GM23338 (cell line): Measurements from ENCODE around the gene BZW2. TPM values are rescaled to one million over a fixed set of nuclear protein-coding genes. Genes with fewer than 3 reads are reported as not detected.

Experiments used
- ATAC-seq: fragments of 200-7000 bp; cut with Tn5 transposase; 3 replicates; pipeline ENCODE4 v1.9.1; 2020
- DNase-seq: peaks from one replicate; pipeline ENCODE4 v3.0.0-alpha.2; 2015; ENCODE audit warnings: low spot score
- H2AFZ ChIP-seq: fragments of 200-600 bp; sonication (generic); 2 replicates; pipeline ENCODE4 v1.8.0; 2016; ENCODE audit warnings: antibody characterized with exemption, mild to moderate bottlenecking, moderate library complexity
- H3F3A ChIP-seq: fragments of 200-600 bp; sonication (generic); replicated peaks from 2 replicates; pipeline ENCODE4 v1.8.0; 2017; ENCODE audit warnings: antibody characterized with exemption, mixed run types, low read depth
- H3K27ac ChIP-seq: fragments of 200-600 bp; sonication (generic); 2 replicates; pipeline ENCODE4 v1.6.1; 2016; ENCODE audit warnings: low read depth
- H3K27me3 ChIP-seq: fragments of 200-600 bp; sonication (generic); 2 replicates; pipeline ENCODE4 v1.8.0; 2016; ENCODE audit warnings: mild to moderate bottlenecking, mixed run types, moderate library complexity; ENCODE audit not compliant: insufficient read depth
- H3K36me3 ChIP-seq: fragments of 200-600 bp; sonication (generic); 2 replicates; pipeline ENCODE4 v1.8.0; 2016; ENCODE audit warnings: mild to moderate bottlenecking; ENCODE audit not compliant: insufficient read depth
- H3K4me1 ChIP-seq: fragments of 200-600 bp; sonication (generic); 2 replicates; pipeline ENCODE4 v1.8.0; 2016; ENCODE audit warnings: mild to moderate bottlenecking, moderate library complexity; ENCODE audit not compliant: insufficient read depth
- H3K4me2 ChIP-seq: fragments of 200-600 bp; sonication (generic); 2 replicates; pipeline ENCODE4 v1.7.1; 2017; ENCODE audit warnings: mixed run types
- H3K4me3 ChIP-seq: fragments of 200-600 bp; sonication (generic); 2 replicates; pipeline ENCODE4 v1.6.1; 2016; ENCODE audit warnings: mixed run types
- H3K79me2 ChIP-seq: fragments of 200-600 bp; sonication (generic); replicated peaks from 2 replicates; pipeline ENCODE4 v1.8.0; 2017; ENCODE audit warnings: mild to moderate bottlenecking; ENCODE audit not compliant: insufficient read depth
- H3K9me2 ChIP-seq: fragments of 200-600 bp; sonication (generic); 2 replicates; pipeline ENCODE4 v1.8.0; 2017; ENCODE audit not compliant: insufficient read depth
- H4K20me1 ChIP-seq: fragments of 200-600 bp; sonication (generic); replicated peaks from 2 replicates; pipeline ENCODE4 v1.8.0; 2017; ENCODE audit warnings: mild to moderate bottlenecking; ENCODE audit not compliant: insufficient read depth
- H3K27ac Mint-ChIP-seq: 2 replicates; pipeline ENCODE4 v1.8.0; 2020; ENCODE audit warnings: inconsistent platforms, mild to moderate bottlenecking, moderate library complexity, mixed read lengths
- H3K27me3 Mint-ChIP-seq: 3 replicates; pipeline ENCODE4 v1.8.0; 2022; ENCODE audit warnings: low read depth, mild to moderate bottlenecking, moderate library complexity, mixed read lengths, inconsistent platforms; ENCODE audit not compliant: insufficient read depth, poor library complexity
- H3K36me3 Mint-ChIP-seq: 3 replicates; pipeline ENCODE4 v1.8.0; 2021; ENCODE audit warnings: low read depth, mild to moderate bottlenecking, inconsistent platforms, moderate library complexity, mixed read lengths
- H3K4me1 Mint-ChIP-seq: 3 replicates; pipeline ENCODE4 v1.8.0; 2020; ENCODE audit warnings: mild to moderate bottlenecking, inconsistent platforms, mixed read lengths
- H3K4me3 Mint-ChIP-seq: 3 replicates; pipeline ENCODE4 v1.8.0; 2021; ENCODE audit warnings: moderate library complexity, mild to moderate bottlenecking, inconsistent platforms, mixed read lengths
- H3K9me3 Mint-ChIP-seq: 3 replicates; pipeline ENCODE4 v1.8.0; 2020; ENCODE audit warnings: moderate library complexity, mild to moderate bottlenecking, inconsistent platforms, mixed read lengths
- CREB1 ChIP-seq: fragments of 250-450 bp; sonication (Bioruptor Pico); IDR thresholded peaks from 2 replicates; pipeline ENCODE4 v1.5.0; 2020; ENCODE audit warnings: low read depth, mild to moderate bottlenecking, moderate library complexity
- CTCF ChIP-seq, 2 experiments: fragments of 200-600 bp in 1 of 2; sonication (generic) in 1 of 2; conservative IDR thresholded peaks; 2 replicates each; pipeline versions ENCODE4 v1.5.1 to v1.6.1; 2016 to 2017; ENCODE audit warnings: antibody characterized with exemption in 2 of 2, low read depth in 2 of 2, mild to moderate bottlenecking in 2 of 2, moderate library complexity in 1 of 2
- EZH2 ChIP-seq: fragments of 200-600 bp; sonication (generic); IDR thresholded peaks from one replicate; pipeline ENCODE4 v1.8.0; 2017; ENCODE audit warnings: antibody characterized with exemption, mild to moderate bottlenecking, low read depth; ENCODE audit not compliant: unreplicated experiment
- JUNB ChIP-seq: IDR thresholded peaks from one replicate; pipeline ENCODE4 v1.6.1; 2016; ENCODE audit warnings: antibody characterized with exemption; ENCODE audit not compliant: unreplicated experiment
- POLR2AphosphoS5 ChIP-seq: IDR thresholded peaks from 2 replicates; pipeline ENCODE4 v1.6.1; 2016; ENCODE audit warnings: antibody characterized with exemption, low read depth
- STAT1 ChIP-seq: IDR thresholded peaks from one replicate; pipeline ENCODE4 v1.6.1; 2016; ENCODE audit warnings: antibody characterized with exemption; ENCODE audit not compliant: unreplicated experiment
- ZNF331 ChIP-seq: fragments of 250-450 bp; sonication (Bioruptor Pico); IDR thresholded peaks from 2 replicates; pipeline ENCODE4 v1.5.0; 2020; ENCODE audit warnings: low read depth, mild to moderate bottlenecking, moderate library complexity
- ZNF462 ChIP-seq: fragments of 250-450 bp; sonication (Bioruptor Pico); IDR thresholded peaks from 2 replicates; pipeline ENCODE4 v1.5.0; 2020; ENCODE audit warnings: mild to moderate bottlenecking, moderate library complexity
- polyA plus RNA-seq: library from polyadenylated mRNA; unstranded; fragments of >200 nt; fragmentation: Nextera tagmentation; extraction: Ambion mirVana; gene quantifications from 2 replicates; pipeline ENCODE4 v1.2.1, GENCODE V29; 2016
- total RNA-seq: library from RNA; depleted of rRNA; stranded (reverse); fragments of >200 nt; shearing (Covaris generic); gene quantifications from 2 replicates; pipeline ENCODE4 v1.2.3, GENCODE V29; 2014

BZW2 gene
- total and polyA plus RNA-seq, 2 experiments from 2014 or later, result 88.8 to 108 TPM

GRCh38 chr7:16727736-16728135, 81.8 kb downstream of the BZW2 start:
- Mint-ChIP-seq H3K9me3 (no peaks in the 10 kb centered on the region), H3K36me3 (no peaks in the 10 kb centered on the region), H3K4me1 (no peaks in the 10 kb centered on the region), H3K27me3 (no peaks in the 10 kb centered on the region), H3K27ac (no peak overlapping the region), H3K4me3 (no peak overlapping the region)
- DNase-seq (no peak), ATAC-seq (no peak)
- Histone ChIP-seq H3K4me3 (no peak overlapping the region), H3K27ac (no peak overlapping the region), H2AFZ (no peak overlapping the region), H3K9me2 (no peaks in the 10 kb centered on the region), H3K4me2 (no peak overlapping the region), H3K4me1 (no peaks in the 10 kb centered on the region), H3K27me3 (no peaks in the 10 kb centered on the region), H3K79me2 (no peaks in the 10 kb centered on the region), H3F3A (no peaks in the 10 kb centered on the region), H3K36me3 (no peaks in the 10 kb centered on the region), H4K20me1 (no peaks in the 10 kb centered on the region)
- TF ChIP-seq ZNF462 (no peak), JUNB (no peak), CREB1 (no peak), STAT1 (no peak), CTCF (conservative IDR thresholded peaks at IDR 0.05; ENCODE audit: low read depth in 2 of 2) (no peak), ZNF331 (no peak), POLR2AphosphoS5 (no peak), EZH2 (no peak)
